ENCODE measurements around the gene CABCOCO1. TPM values are rescaled to one million over a fixed set of nuclear protein-coding genes. Genes with fewer than 3 reads are reported as not detected.

CABCOCO1 gene
- total and polyA plus RNA-seq, 9 donors = 0.12 to 1.0 (median 0.25) TPM; not detected in 1

- DNase-seq = no peak
- peak overlapping the region; percentile 52 for H3K27ac ChIP-seq (ENCODE audit: low read length)
- H3K27me3 ChIP-seq (ENCODE audit: control insufficient read depth, insufficient read depth, low read length) = no peaks in the 10 kb centered on the region
- WGBS (ENCODE audit: insufficient coverage) = no CpG with 5 or more reads among the region's 6 CpGs
- H3K4me3 ChIP-seq (ENCODE audit: low read length) = no peak overlapping the region
- no peaks in the 10 kb centered on the region for H3K36me3 ChIP-seq (ENCODE audit: control insufficient read depth, insufficient read depth, low read length)
- peaks cover 6% of the 10 kb centered on the region for H3K4me1 ChIP-seq (ENCODE audit: control insufficient read depth, insufficient read depth, low read length)
- no peaks in the 10 kb centered on the region for H3K9me3 ChIP-seq (replicated peaks; ENCODE audit: control insufficient read depth, low read depth, low read length)
Measured at GRCh38 chr10:61752111-61753011, 89.6 kb downstream of the CABCOCO1 start.

- Histone ChIP-seq H3K4me1 (ENCODE audit: control insufficient read depth, insufficient read depth, low read length) (peaks cover 6% of the 10 kb centered on the region), H3K27me3 (ENCODE audit: control insufficient read depth, insufficient read depth, low read length) (no peaks in the 10 kb centered on the region), H3K9me3 (replicated peaks; ENCODE audit: control insufficient read depth, low read depth, low read length) (no peaks in the 10 kb centered on the region), H3K27ac (ENCODE audit: low read length) (no peak overlapping the region), H3K4me3 (ENCODE audit: low read length) (no peak overlapping the region), H3K36me3 (ENCODE audit: control insufficient read depth, insufficient read depth, low read length) (no peaks in the 10 kb centered on the region)
- 72% methylated on average over 2 of the region's 3 CpGs for WGBS (ENCODE audit: insufficient coverage)
- no peak for DNase-seq
Measured at GRCh38 chr10:61753453-61753852, 90.7 kb downstream of the CABCOCO1 start.

GRCh38 chr10:61754587-61755550 lies 92.1 kb downstream of the CABCOCO1 start:
- H3K27me3 ChIP-seq (ENCODE audit: control insufficient read depth, insufficient read depth, low read length) = no peaks in the 10 kb centered on the region
- H3K4me1 ChIP-seq (ENCODE audit: control insufficient read depth, insufficient read depth, low read length) = peaks cover 6% of the 10 kb centered on the region
- no peaks in the 10 kb centered on the region for H3K9me3 ChIP-seq (replicated peaks; ENCODE audit: control insufficient read depth, low read depth, low read length)
- no peak overlapping the region for H3K4me3 ChIP-seq (ENCODE audit: low read length)
- no CpG with 5 or more reads among the region's 4 CpGs for WGBS (ENCODE audit: insufficient coverage)
- no peak overlapping the region for H3K27ac ChIP-seq (ENCODE audit: low read length)
- no peak for DNase-seq
- no peaks in the 10 kb centered on the region for H3K36me3 ChIP-seq (ENCODE audit: control insufficient read depth, insufficient read depth, low read length)

GRCh38 chr10:61757001-61757400 lies 94.3 kb downstream of the CABCOCO1 start:
- Histone ChIP-seq H3K27ac (ENCODE audit: low read length) (no peak overlapping the region), H3K9me3 (replicated peaks; ENCODE audit: control insufficient read depth, low read depth, low read length) (no peaks in the 10 kb centered on the region), H3K4me3 (ENCODE audit: low read length) (no peak overlapping the region), H3K36me3 (ENCODE audit: control insufficient read depth, insufficient read depth, low read length) (no peaks in the 10 kb centered on the region), H3K4me1 (ENCODE audit: control insufficient read depth, insufficient read depth, low read length) (peaks cover 1% of the 10 kb centered on the region), H3K27me3 (ENCODE audit: control insufficient read depth, insufficient read depth, low read length) (no peaks in the 10 kb centered on the region)
- WGBS (ENCODE audit: insufficient coverage) = no CpG with 5 or more reads among the region's 3 CpGs
- DNase-seq = no peak

GRCh38 chr10:61757525-61758397 lies 95.0 kb downstream of the CABCOCO1 start:
- no CpG with 5 or more reads among the region's 2 CpGs for WGBS (ENCODE audit: insufficient coverage)
- no peak for DNase-seq
- H3K4me1 ChIP-seq (ENCODE audit: control insufficient read depth, insufficient read depth, low read length) = no peaks in the 10 kb centered on the region
- H3K27ac ChIP-seq (ENCODE audit: low read length) = no peak overlapping the region
- H3K4me3 ChIP-seq (ENCODE audit: low read length) = no peak overlapping the region
- H3K9me3 ChIP-seq (replicated peaks; ENCODE audit: control insufficient read depth, low read depth, low read length) = no peaks in the 10 kb centered on the region
- no peaks in the 10 kb centered on the region for H3K36me3 ChIP-seq (ENCODE audit: control insufficient read depth, insufficient read depth, low read length)
- no peaks in the 10 kb centered on the region for H3K27me3 ChIP-seq (ENCODE audit: control insufficient read depth, insufficient read depth, low read length)

GRCh38 chr10:61758433-61758832 lies 95.7 kb downstream of the CABCOCO1 start:
- Histone ChIP-seq H3K36me3 (ENCODE audit: control insufficient read depth, insufficient read depth, low read length) (no peaks in the 10 kb centered on the region), H3K27me3 (ENCODE audit: control insufficient read depth, insufficient read depth, low read length) (no peaks in the 10 kb centered on the region), H3K27ac (ENCODE audit: low read length) (no peak overlapping the region), H3K4me3 (ENCODE audit: low read length) (no peak overlapping the region), H3K4me1 (ENCODE audit: control insufficient read depth, insufficient read depth, low read length) (no peaks in the 10 kb centered on the region), H3K9me3 (replicated peaks; ENCODE audit: control insufficient read depth, low read depth, low read length) (no peaks in the 10 kb centered on the region)
- DNase-seq = no peak
- WGBS (ENCODE audit: insufficient coverage) = no CpG with 5 or more reads among the region's 3 CpGs

GRCh38 chr10:61759751-61760150 lies 97.0 kb downstream of the CABCOCO1 start:
- Histone ChIP-seq H3K4me1 (ENCODE audit: control insufficient read depth, insufficient read depth, low read length) (no peaks in the 10 kb centered on the region), H3K27ac (ENCODE audit: low read length) (no peak overlapping the region), H3K4me3 (ENCODE audit: low read length) (no peak overlapping the region), H3K27me3 (ENCODE audit: control insufficient read depth, insufficient read depth, low read length) (no peaks in the 10 kb centered on the region), H3K36me3 (ENCODE audit: control insufficient read depth, insufficient read depth, low read length) (no peaks in the 10 kb centered on the region), H3K9me3 (replicated peaks; ENCODE audit: control insufficient read depth, low read depth, low read length) (no peaks in the 10 kb centered on the region)
- WGBS (ENCODE audit: insufficient coverage) = no CpG with 5 or more reads among the region's 4 CpGs
- no peak for DNase-seq

GRCh38 chr10:61760943-61761824 lies 98.5 kb downstream of the CABCOCO1 start:
- Histone ChIP-seq H3K9me3 (replicated peaks; ENCODE audit: control insufficient read depth, low read depth, low read length) (no peaks in the 10 kb centered on the region), H3K27me3 (ENCODE audit: control insufficient read depth, insufficient read depth, low read length) (no peaks in the 10 kb centered on the region), H3K36me3 (ENCODE audit: control insufficient read depth, insufficient read depth, low read length) (no peaks in the 10 kb centered on the region), H3K4me1 (ENCODE audit: control insufficient read depth, insufficient read depth, low read length) (no peaks in the 10 kb centered on the region), H3K4me3 (ENCODE audit: low read length) (no peak overlapping the region), H3K27ac (ENCODE audit: low read length) (no peak overlapping the region)
- no peak for DNase-seq
- no CpG with 5 or more reads among the region's 4 CpGs for WGBS (ENCODE audit: insufficient coverage)

GRCh38 chr10:61761825-61762217 lies 99.1 kb downstream of the CABCOCO1 start:
- WGBS (ENCODE audit: insufficient coverage) = no CpG with 5 or more reads among the region's 3 CpGs
- H3K36me3 ChIP-seq (ENCODE audit: control insufficient read depth, insufficient read depth, low read length) = no peaks in the 10 kb centered on the region
- no peaks in the 10 kb centered on the region for H3K4me1 ChIP-seq (ENCODE audit: control insufficient read depth, insufficient read depth, low read length)
- H3K27me3 ChIP-seq (ENCODE audit: control insufficient read depth, insufficient read depth, low read length) = no peaks in the 10 kb centered on the region
- no peak overlapping the region for H3K4me3 ChIP-seq (ENCODE audit: low read length)
- no peaks in the 10 kb centered on the region for H3K9me3 ChIP-seq (replicated peaks; ENCODE audit: control insufficient read depth, low read depth, low read length)
- DNase-seq = no peak
- no peak overlapping the region for H3K27ac ChIP-seq (ENCODE audit: low read length)

Data from muscle of leg (tissue), 11 donors.